ENCODE data around the gene ITGA3.
A peak's percentile ranks its signal among the peaks of the same experiment; 100 is the strongest.

The ITGA3 gene

GRCh38 chr17:50052241-50052796 lies 3.6 kb upstream of the ITGA3 start:
- no peak overlapping the region for H3K27ac ChIP-seq (ENCODE audit: low read depth, low read length)
- no peak overlapping the region for H3K4me3 ChIP-seq (ENCODE audit: insufficient read depth, low read length, poor library complexity, severe bottlenecking)
- no peak for TF ChIP-seq EZH2phosphoT487 (conservative IDR thresholded peaks at IDR 0.05; ENCODE audit: low read length)
- TF ChIP-seq CTCF (IDR thresholded peaks at IDR 0.05; ENCODE audit: insufficient read depth, low read length, poor library complexity, severe bottlenecking) = no peak
- H3K4me2 ChIP-seq (ENCODE audit: low read depth, low read length, poor library complexity, severe bottlenecking) = no peak overlapping the region
- H3K36me3 ChIP-seq (ENCODE audit: low read length) = no peaks in the 10 kb centered on the region
- H3K27me3 ChIP-seq (ENCODE audit: low read length) = no peaks in the 10 kb centered on the region
- H3F3A ChIP-seq (ENCODE audit: insufficient read depth) = no peaks in the 10 kb centered on the region
- H3K9ac ChIP-seq (ENCODE audit: low read length) = no peak overlapping the region
- no peaks in the 10 kb centered on the region for H3K79me2 ChIP-seq (ENCODE audit: insufficient read depth, low read length)
- H3K9me2 ChIP-seq (replicated peaks; ENCODE audit: insufficient read depth, low read length) = no peaks in the 10 kb centered on the region
- H4K20me1 ChIP-seq (ENCODE audit: low read depth, low read length) = no peaks in the 10 kb centered on the region
- H2AFZ ChIP-seq (ENCODE audit: low read depth, low read length, severe bottlenecking) = no peak overlapping the region
- H3K9me3 ChIP-seq (ENCODE audit: insufficient read depth, low read length) = no peaks in the 10 kb centered on the region

DNA sequence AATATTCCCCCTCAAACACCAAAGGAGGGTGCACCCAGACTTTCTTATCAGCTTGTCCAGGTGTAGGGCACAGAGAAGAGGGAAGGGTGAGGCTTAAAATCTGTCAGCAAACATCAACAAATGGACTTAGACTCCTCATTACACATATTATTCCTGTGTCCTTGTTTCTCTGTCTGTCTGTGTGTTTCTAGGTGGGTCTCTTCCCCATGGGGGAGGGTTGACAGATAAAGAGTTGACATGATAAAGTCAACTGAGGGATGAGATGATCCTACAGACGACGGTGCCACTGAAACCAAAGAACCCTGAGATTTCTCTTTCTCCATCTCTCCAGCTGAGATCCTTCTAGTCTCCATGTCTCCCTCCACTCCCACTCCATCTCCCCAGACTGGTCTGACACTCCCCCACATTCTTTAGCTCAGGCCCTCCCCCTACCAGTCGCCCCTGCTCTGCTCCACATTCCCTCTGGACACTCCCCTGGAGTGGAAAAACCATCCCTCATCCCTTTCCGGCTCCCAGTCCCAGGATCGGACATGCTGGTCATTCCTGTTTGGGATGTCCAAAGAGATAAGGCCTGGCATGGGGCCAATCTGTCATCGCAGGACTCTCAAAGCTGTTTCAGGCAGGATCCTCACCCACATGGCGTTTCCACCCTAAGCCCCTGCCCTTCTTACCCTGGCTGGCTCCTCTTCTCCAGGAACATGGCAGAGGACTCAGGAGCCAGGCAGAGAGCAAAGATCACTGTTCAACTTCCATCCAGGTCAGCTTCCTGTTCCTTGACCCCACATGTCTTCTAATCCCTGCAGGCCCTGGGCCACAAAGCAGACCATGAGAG lies 2.9 kb upstream of the ITGA3 start:
- H3K4me2 ChIP-seq (ENCODE audit: low read depth, low read length, poor library complexity, severe bottlenecking) = no peak overlapping the region

DNA sequence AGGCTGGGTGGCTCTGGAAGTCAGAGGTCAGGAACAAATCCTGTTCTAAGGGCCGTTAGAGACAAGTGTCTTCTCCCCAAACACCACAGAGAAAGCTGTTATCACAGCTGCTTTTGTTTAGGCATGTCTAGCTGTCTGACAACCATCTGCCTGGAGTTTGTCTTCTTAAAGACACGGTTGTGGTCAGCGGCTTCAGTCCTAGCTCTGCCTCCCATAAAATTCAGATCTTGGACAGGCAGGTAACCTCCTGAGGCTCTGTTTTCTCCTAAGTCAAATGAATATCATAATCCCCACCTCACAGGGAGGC lies 2.3 kb upstream of the ITGA3 start:
- no peaks in the 10 kb centered on the region for H3K9me2 ChIP-seq (replicated peaks; ENCODE audit: insufficient read depth, low read length)
- H3K79me2 ChIP-seq (ENCODE audit: insufficient read depth, low read length) = no peaks in the 10 kb centered on the region
- H3K9me3 ChIP-seq (ENCODE audit: insufficient read depth, low read length) = no peaks in the 10 kb centered on the region
- H3K4me2 ChIP-seq (ENCODE audit: low read depth, low read length, poor library complexity, severe bottlenecking) = no peak overlapping the region
- no peak overlapping the region for H3K27ac ChIP-seq (ENCODE audit: low read depth, low read length)
- H2AFZ ChIP-seq (ENCODE audit: low read depth, low read length, severe bottlenecking) = no peak overlapping the region
- H3K27me3 ChIP-seq (ENCODE audit: low read length) = no peaks in the 10 kb centered on the region
- no peaks in the 10 kb centered on the region for H4K20me1 ChIP-seq (ENCODE audit: low read depth, low read length)
- H3K4me3 ChIP-seq (ENCODE audit: insufficient read depth, low read length, poor library complexity, severe bottlenecking) = no peak overlapping the region
- H3F3A ChIP-seq (ENCODE audit: insufficient read depth) = no peaks in the 10 kb centered on the region
- H3K9ac ChIP-seq (ENCODE audit: low read length) = no peak overlapping the region
- no peak for TF ChIP-seq CTCF (IDR thresholded peaks at IDR 0.05; ENCODE audit: insufficient read depth, low read length, poor library complexity, severe bottlenecking)
- TF ChIP-seq EZH2phosphoT487 (conservative IDR thresholded peaks at IDR 0.05; ENCODE audit: low read length) = no peak
- no peaks in the 10 kb centered on the region for H3K36me3 ChIP-seq (ENCODE audit: low read length)

More for the DNA sequence above, 2.9 kb upstream of the ITGA3 start:
- Histone ChIP-seq H3K4me3 (ENCODE audit: insufficient read depth, low read length, poor library complexity, severe bottlenecking) (no peak overlapping the region), H3K27me3 (ENCODE audit: low read length) (no peaks in the 10 kb centered on the region), H3K27ac (ENCODE audit: low read depth, low read length) (no peak overlapping the region), H4K20me1 (ENCODE audit: low read depth, low read length) (no peaks in the 10 kb centered on the region), H2AFZ (ENCODE audit: low read depth, low read length, severe bottlenecking) (no peak overlapping the region), H3K9me3 (ENCODE audit: insufficient read depth, low read length) (no peaks in the 10 kb centered on the region), H3F3A (ENCODE audit: insufficient read depth) (no peaks in the 10 kb centered on the region), H3K79me2 (ENCODE audit: insufficient read depth, low read length) (no peaks in the 10 kb centered on the region), H3K36me3 (ENCODE audit: low read length) (no peaks in the 10 kb centered on the region), H3K9me2 (replicated peaks; ENCODE audit: insufficient read depth, low read length) (no peaks in the 10 kb centered on the region), H3K9ac (ENCODE audit: low read length) (no peak overlapping the region)
- no peak for TF ChIP-seq EZH2phosphoT487 (conservative IDR thresholded peaks at IDR 0.05; ENCODE audit: low read length)

GRCh38 chr17:50055055-50055425 lies 870 bp upstream of the ITGA3 start:
- Histone ChIP-seq H3K27ac (ENCODE audit: low read depth, low read length) (no peak overlapping the region), H3K4me2 (ENCODE audit: low read depth, low read length, poor library complexity, severe bottlenecking) (peak overlapping the region; percentile 76), H4K20me1 (ENCODE audit: low read depth, low read length) (no peaks in the 10 kb centered on the region), H3K9me3 (ENCODE audit: insufficient read depth, low read length) (no peaks in the 10 kb centered on the region), H3K79me2 (ENCODE audit: insufficient read depth, low read length) (no peaks in the 10 kb centered on the region), H3K9me2 (replicated peaks; ENCODE audit: insufficient read depth, low read length) (no peaks in the 10 kb centered on the region), H3K9ac (ENCODE audit: low read length) (no peak overlapping the region), H3F3A (ENCODE audit: insufficient read depth) (no peaks in the 10 kb centered on the region), H3K36me3 (ENCODE audit: low read length) (no peaks in the 10 kb centered on the region), H3K27me3 (ENCODE audit: low read length) (no peaks in the 10 kb centered on the region), H2AFZ (ENCODE audit: low read depth, low read length, severe bottlenecking) (no peak overlapping the region), H3K4me3 (ENCODE audit: insufficient read depth, low read length, poor library complexity, severe bottlenecking) (no peak overlapping the region)
- no peak for TF ChIP-seq CTCF (IDR thresholded peaks at IDR 0.05; ENCODE audit: insufficient read depth, low read length, poor library complexity, severe bottlenecking)
- TF ChIP-seq EZH2phosphoT487 (conservative IDR thresholded peaks at IDR 0.05; ENCODE audit: low read length) = no peak

Data from SU-DHL-6 (cell line).